Measurements from ENCODE around the gene ABCF1.

ABCF1 gene

DNA sequence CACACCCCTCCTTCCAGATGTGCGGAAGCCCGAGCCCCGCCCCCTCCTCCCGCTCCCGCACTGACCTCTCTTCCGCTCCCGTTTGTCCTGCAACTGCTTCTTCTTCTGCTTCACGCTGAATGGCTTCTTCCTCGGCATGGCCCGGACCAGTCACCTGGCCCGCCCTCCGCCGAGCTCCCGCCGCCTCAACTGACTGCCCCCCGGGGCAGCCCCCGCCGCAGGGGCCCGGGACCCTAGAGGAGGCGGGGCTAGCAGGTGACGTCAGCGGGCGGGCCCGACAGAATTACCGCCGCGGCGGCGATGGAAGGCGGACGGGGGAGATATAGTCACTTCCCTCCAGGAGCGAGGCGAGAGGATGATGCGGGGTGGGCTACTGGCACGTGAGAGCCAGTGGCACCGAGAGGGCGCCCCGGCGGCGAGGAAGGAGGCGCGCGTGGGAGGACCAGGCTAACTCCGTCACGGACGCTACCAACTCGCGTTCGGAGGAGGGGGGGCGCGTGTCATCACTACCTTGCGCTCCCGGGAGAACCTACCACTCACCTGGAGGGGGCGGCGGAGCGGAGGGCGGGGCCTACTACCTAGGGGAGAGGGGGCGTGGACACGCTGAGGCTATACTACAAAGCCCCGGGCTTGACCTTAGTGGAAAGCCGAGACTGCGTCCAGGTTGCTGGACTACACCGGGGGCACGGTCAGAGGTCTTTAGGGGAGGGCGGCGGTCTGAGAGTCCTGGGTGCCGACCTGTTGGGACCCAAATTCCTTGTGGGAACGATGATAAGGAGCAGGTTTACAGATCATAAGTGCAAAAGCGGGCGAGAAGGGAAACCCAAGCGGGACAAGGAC is 15.0 kb upstream of the ABCF1 start, which contains the start of gene GNL1:
GNL1 (minus strand) TSS at position 424 of the 840 bp plus-strand sequence; CDS start at position 138, 286 bp downstream.
- TF ChIP-seq, protein P1, sequence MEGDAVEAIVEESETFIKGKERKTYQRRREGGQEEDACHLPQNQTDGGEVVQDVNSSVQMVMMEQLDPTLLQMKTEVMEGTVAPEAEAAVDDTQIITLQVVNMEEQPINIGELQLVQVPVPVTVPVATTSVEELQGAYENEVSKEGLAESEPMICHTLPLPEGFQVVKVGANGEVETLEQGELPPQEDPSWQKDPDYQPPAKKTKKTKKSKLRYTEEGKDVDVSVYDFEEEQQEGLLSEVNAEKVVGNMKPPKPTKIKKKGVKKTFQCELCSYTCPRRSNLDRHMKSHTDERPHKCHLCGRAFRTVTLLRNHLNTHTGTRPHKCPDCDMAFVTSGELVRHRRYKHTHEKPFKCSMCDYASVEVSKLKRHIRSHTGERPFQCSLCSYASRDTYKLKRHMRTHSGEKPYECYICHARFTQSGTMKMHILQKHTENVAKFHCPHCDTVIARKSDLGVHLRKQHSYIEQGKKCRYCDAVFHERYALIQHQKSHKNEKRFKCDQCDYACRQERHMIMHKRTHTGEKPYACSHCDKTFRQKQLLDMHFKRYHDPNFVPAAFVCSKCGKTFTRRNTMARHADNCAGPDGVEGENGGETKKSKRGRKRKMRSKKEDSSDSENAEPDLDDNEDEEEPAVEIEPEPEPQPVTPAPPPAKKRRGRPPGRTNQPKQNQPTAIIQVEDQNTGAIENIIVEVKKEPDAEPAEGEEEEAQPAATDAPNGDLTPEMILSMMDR (IDR thresholded peaks at IDR 0.05) = no peak

DNA sequence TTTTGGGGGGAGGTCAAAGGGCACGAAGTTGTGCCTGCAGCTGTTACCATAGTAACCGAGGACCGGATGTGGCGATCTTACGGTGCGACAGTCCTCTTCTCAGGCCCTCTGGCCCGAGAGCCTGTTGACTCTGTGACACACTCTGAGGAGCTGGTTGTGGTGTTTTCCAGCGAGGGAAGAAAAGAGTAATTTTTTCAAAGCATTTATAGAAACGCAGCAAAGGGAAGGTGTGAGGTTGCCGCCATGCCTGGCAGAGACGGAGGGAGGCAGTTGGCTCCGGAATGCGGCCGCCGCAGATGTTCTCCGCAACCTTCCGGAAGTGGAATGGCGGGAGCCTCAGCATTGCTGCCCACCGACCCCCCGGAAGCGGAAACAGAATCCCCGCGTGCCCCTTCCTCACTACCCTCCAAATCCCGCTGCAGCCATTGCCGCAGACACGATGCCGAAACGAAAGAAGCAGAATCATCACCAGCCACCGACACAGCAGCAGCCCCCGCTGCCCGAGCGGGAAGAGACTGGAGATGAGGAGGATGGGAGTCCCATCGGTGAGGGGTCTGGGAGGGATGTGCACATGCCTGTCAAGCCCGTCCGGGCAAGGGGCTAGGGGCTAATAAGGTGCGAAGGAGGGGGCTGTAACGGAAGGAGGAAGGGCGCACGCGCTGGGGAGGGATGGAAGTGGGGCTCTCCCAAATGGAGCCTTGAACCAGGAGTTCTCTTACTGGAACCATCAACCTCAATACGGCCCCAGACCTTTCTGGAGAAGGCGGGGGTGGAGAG is 14.1 kb upstream of the ABCF1 start, which contains the start of gene PRR3:
PRR3 (plus strand) TSS at position 390 of the 777 bp plus-strand sequence; CDS start at position 440, 50 bp downstream.
- TF ChIP-seq, protein P1 (IDR thresholded peaks at IDR 0.05) = no peak

DNA sequence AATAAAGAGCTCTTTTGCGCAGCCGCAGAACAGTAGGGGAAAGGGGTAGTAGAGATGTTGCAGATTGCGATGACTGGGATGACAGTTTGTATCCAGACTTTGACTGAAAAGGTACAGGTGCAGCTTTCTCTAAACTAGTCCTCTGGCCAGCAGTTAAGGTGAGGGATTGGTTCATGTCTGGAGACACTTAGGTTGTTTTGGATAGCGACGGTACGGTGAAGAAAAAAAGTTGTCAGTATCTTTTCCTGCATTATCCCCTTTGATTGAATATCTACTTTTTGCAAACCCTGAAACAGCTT is 13.6 kb upstream of the ABCF1 start:
- TF ChIP-seq, protein P1 (IDR thresholded peaks at IDR 0.05) = no peak

DNA sequence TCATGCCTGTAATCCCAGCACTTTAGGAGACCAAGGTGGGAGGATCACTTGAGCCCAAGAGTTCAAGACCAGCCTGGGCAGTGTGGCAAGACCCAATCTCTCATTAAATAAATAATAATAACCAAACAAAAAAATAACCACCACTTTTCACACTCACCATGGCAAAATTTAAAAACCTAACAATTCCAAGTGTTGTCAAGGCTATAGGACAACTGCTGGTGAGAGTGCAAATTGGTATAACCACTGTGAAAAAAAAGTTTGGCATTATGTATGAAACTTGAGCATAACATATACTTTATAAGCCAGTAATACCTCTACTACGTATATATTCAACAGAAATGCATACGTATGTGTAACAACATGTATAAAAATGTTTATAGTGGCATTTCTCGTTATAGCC is 10.3 kb upstream of the ABCF1 start:
- TF ChIP-seq, protein P1 (IDR thresholded peaks at IDR 0.05) = no peak

DNA sequence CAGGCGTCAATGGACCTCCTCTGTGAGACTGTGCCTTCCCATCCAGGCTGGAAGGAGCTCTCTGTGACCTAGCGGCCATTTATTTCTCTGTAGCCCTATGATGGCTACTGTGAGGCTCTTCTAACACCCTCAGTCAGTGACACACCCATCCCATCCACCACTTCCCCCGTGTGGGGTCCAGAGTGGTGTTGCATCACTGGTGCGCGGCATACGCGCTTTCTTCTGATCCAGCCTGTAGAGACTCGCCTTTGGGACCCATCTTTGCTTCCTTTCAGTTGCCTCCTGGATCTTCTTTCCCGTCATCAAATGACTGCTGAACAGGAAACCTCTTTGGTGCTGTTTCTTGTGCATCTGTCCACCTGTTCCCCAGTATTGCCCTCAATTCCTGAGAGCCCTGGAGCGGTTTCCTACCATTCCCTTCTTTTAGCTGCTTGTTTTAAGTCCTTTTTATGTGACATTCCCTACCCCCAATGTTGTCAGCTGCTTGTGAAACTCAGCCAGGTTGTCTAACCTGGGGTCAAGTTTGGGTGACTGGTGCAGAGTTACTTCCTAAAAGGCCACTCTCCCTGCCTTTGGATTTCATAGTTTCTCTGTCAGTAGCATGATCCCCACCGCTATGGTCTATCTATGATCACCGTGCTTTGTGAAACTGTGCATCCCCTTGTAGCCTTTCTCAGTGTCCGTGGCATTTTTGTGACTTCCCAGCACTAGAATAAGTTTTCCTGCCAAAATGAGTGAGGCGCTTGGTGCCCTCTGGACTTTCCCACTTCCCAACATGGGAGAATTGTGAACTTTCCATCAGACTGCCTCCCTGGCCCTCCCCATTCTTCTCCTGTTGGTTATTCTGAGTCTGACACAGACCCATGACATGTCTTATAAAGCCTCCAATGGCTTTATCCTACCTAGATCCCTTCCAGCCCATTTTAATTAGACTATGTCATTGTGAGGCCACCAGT is 8.5 kb upstream of the ABCF1 start:
- TF ChIP-seq, protein P1 (IDR thresholded peaks at IDR 0.05) = no peak

DNA sequence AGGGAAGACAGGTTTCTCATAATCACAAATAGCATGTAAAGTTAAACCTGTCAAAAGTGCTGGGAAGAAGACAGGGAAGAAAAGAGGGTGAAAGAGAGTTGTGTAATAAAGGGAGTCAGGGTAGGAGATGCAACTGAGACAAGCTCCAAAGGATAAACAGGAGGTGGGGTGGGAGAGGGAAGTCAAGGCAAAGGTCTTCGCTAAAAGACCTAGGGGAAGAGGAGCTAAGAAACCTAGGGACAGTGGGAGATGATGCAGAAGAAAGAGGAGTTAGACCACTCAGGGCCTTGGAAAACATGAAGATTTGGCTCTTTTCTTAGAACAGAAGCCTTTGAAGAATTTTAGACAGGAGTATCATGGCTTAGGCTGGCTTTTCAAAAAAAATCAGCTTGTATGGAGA is 7.1 kb upstream of the ABCF1 start:
- TF ChIP-seq, protein P1 (IDR thresholded peaks at IDR 0.05) = no peak

DNA sequence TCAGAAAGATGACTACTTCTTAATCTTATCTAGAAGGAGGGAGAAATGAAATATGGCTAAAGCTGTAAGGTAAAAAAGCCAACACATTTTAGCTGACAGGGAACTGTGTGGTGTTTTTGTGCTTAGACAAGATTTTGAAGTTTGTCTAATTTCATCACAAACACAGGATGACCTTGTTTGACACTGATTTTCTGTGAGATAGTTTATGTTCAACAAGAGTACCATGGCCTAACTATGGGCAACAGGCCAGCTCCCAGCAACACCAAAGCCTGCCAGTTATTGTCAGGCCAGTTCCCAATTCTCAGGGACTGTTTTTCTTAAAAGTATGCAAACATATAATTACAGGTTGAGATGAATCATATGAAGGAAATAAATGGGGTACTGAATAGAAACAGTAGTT is 5.5 kb upstream of the ABCF1 start:
- TF ChIP-seq, protein P1 (IDR thresholded peaks at IDR 0.05) = no peak
